Measurements from ENCODE around the gene LYPD5.

Gene LYPD5

GRCh38 chr19:43784981-43785808 is 17.1 kb downstream of the LYPD5 start:
- no peak overlapping the region for H3K27ac ChIP-seq (ENCODE audit: low read length)
- peaks cover 0 to 4% of the 10 kb centered on the region in 2 donors for H3K9me3 ChIP-seq (ENCODE audit: control insufficient read depth in 2 of 2, low read length in 2 of 2)
- H3K4me1 ChIP-seq (ENCODE audit: control insufficient read depth, insufficient read depth, low read length) = peaks cover 7% of the 10 kb centered on the region
- no peaks in the 10 kb centered on the region for H3K36me3 ChIP-seq (ENCODE audit: control insufficient read depth in 2 of 2, insufficient read depth in 2 of 2, low read length in 2 of 2)
- H3K4me3 ChIP-seq (ENCODE audit: low read length in 2 of 2) = no peak overlapping the region
- peaks cover 10 to 14% of the 10 kb centered on the region in 2 donors for H3K27me3 ChIP-seq (ENCODE audit: control insufficient read depth in 1 of 2, insufficient read depth in 2 of 2, low read length in 2 of 2)
- no peak overlapping the region for H3K9ac ChIP-seq (ENCODE audit: low read length in 2 of 2)

GRCh38 chr19:43784241-43784980 is 17.8 kb downstream of the LYPD5 start:
- Histone ChIP-seq H3K4me1 (ENCODE audit: control insufficient read depth, insufficient read depth, low read length) (peaks cover 10% of the 10 kb centered on the region), H3K27ac (ENCODE audit: low read length) (no peak overlapping the region), H3K4me3 (ENCODE audit: low read length in 2 of 2) (no peak overlapping the region)

GRCh38 chr19:43783636-43784035 is 18.6 kb downstream of the LYPD5 start:
- peaks cover 14% of the 10 kb centered on the region for H3K4me1 ChIP-seq (ENCODE audit: control insufficient read depth, insufficient read depth, low read length)
- no peak overlapping the region for H3K27ac ChIP-seq (ENCODE audit: low read length)
- peaks cover 0 to 4% of the 10 kb centered on the region in 2 donors for H3K9me3 ChIP-seq (ENCODE audit: control insufficient read depth in 2 of 2, low read length in 2 of 2)
- no peak overlapping the region for H3K4me3 ChIP-seq (ENCODE audit: low read length in 2 of 2)
- no peak overlapping the region for H3K9ac ChIP-seq (ENCODE audit: low read length in 2 of 2)
- peaks cover 10 to 17% of the 10 kb centered on the region in 2 donors for H3K27me3 ChIP-seq (ENCODE audit: control insufficient read depth in 1 of 2, insufficient read depth in 2 of 2, low read length in 2 of 2)
- H3K36me3 ChIP-seq (ENCODE audit: control insufficient read depth in 2 of 2, insufficient read depth in 2 of 2, low read length in 2 of 2) = no peaks in the 10 kb centered on the region

More at GRCh38 chr19:43784241-43784980, 17.8 kb downstream of the LYPD5 start:
- Histone ChIP-seq H3K9ac (ENCODE audit: low read length in 2 of 2) (no peak overlapping the region), H3K36me3 (ENCODE audit: control insufficient read depth in 2 of 2, insufficient read depth in 2 of 2, low read length in 2 of 2) (no peaks in the 10 kb centered on the region), H3K9me3 (ENCODE audit: control insufficient read depth in 2 of 2, low read length in 2 of 2) (peaks cover 0 to 4% of the 10 kb centered on the region in 2 donors), H3K27me3 (ENCODE audit: control insufficient read depth in 1 of 2, insufficient read depth in 2 of 2, low read length in 2 of 2) (peaks cover 10 to 17% of the 10 kb centered on the region in 2 donors)

- Histone ChIP-seq H3K27me3 (ENCODE audit: control insufficient read depth in 1 of 2, insufficient read depth in 2 of 2, low read length in 2 of 2) (peaks cover 10 to 17% of the 10 kb centered on the region in 2 donors), H3K4me3 (ENCODE audit: low read length in 2 of 2) (no peak overlapping the region), H3K27ac (ENCODE audit: low read length) (no peak overlapping the region)
Measured at GRCh38 chr19:43782689-43783231, 19.5 kb downstream of the LYPD5 start.

GRCh38 chr19:43782311-43782660 is 20.0 kb downstream of the LYPD5 start:
- Histone ChIP-seq H3K4me1 (ENCODE audit: control insufficient read depth, insufficient read depth, low read length) (peaks cover 17% of the 10 kb centered on the region), H3K9me3 (ENCODE audit: control insufficient read depth in 2 of 2, low read length in 2 of 2) (peaks cover 0 to 4% of the 10 kb centered on the region in 2 donors), H3K27me3 (ENCODE audit: control insufficient read depth in 1 of 2, insufficient read depth in 2 of 2, low read length in 2 of 2) (peaks cover 10 to 19% of the 10 kb centered on the region in 2 donors), H3K36me3 (ENCODE audit: control insufficient read depth in 2 of 2, insufficient read depth in 2 of 2, low read length in 2 of 2) (no peaks in the 10 kb centered on the region), H3K9ac (ENCODE audit: low read length in 2 of 2) (no peak overlapping the region), H3K27ac (ENCODE audit: low read length) (no peak overlapping the region), H3K4me3 (ENCODE audit: low read length in 2 of 2) (no peak overlapping the region)

More at GRCh38 chr19:43782689-43783231, 19.5 kb downstream of the LYPD5 start:
- Histone ChIP-seq H3K9me3 (ENCODE audit: control insufficient read depth in 2 of 2, low read length in 2 of 2) (peaks cover 0 to 4% of the 10 kb centered on the region in 2 donors), H3K36me3 (ENCODE audit: control insufficient read depth in 2 of 2, insufficient read depth in 2 of 2, low read length in 2 of 2) (no peaks in the 10 kb centered on the region), H3K9ac (ENCODE audit: low read length in 2 of 2) (no peak overlapping the region), H3K4me1 (ENCODE audit: control insufficient read depth, insufficient read depth, low read length) (peaks cover 17% of the 10 kb centered on the region)

GRCh38 chr19:43781630-43782310 is 20.5 kb downstream of the LYPD5 start:
- no peak overlapping the region for H3K27ac ChIP-seq (ENCODE audit: low read length)
- H3K9me3 ChIP-seq (ENCODE audit: control insufficient read depth in 2 of 2, low read length in 2 of 2) = peaks cover 0 to 2% of the 10 kb centered on the region in 2 donors
- peaks cover 17% of the 10 kb centered on the region for H3K4me1 ChIP-seq (ENCODE audit: control insufficient read depth, insufficient read depth, low read length)
- no peak overlapping the region for H3K4me3 ChIP-seq (ENCODE audit: low read length in 2 of 2)
- peaks cover 10 to 22% of the 10 kb centered on the region in 2 donors for H3K27me3 ChIP-seq (ENCODE audit: control insufficient read depth in 1 of 2, insufficient read depth in 2 of 2, low read length in 2 of 2)
- no peak overlapping the region for H3K9ac ChIP-seq (ENCODE audit: low read length in 2 of 2)
- no peaks in the 10 kb centered on the region for H3K36me3 ChIP-seq (ENCODE audit: control insufficient read depth in 2 of 2, insufficient read depth in 2 of 2, low read length in 2 of 2)

GRCh38 chr19:43780706-43781525 is 21.3 kb downstream of the LYPD5 start, which contains the start of gene KCNN4:
KCNN4 (minus strand) TSS chr19:43780973; CDS start chr19:43780861, 112 bp downstream.
- Histone ChIP-seq H3K4me1 (ENCODE audit: control insufficient read depth, insufficient read depth, low read length) (peaks cover 17% of the 10 kb centered on the region), H3K27ac (ENCODE audit: low read length) (no peak within 1 kb of the TSS), H3K9me3 (ENCODE audit: control insufficient read depth in 2 of 2, low read length in 2 of 2) (no peaks in the 10 kb centered on the region), H3K36me3 (ENCODE audit: control insufficient read depth in 2 of 2, insufficient read depth in 2 of 2, low read length in 2 of 2) (no peaks in the 10 kb centered on the region), H3K27me3 (ENCODE audit: control insufficient read depth in 1 of 2, insufficient read depth in 2 of 2, low read length in 2 of 2) (peaks cover 10 to 26% of the 10 kb centered on the region in 2 donors), H3K4me3 (ENCODE audit: low read length in 2 of 2) (no peak within 1 kb of the TSS), H3K9ac (ENCODE audit: low read length in 2 of 2) (peak within 1 kb of the TSS in 1 of 2 donors; percentile 20)

- no peak overlapping the region for H3K27ac ChIP-seq (ENCODE audit: low read length)
Measured at GRCh38 chr19:43779820-43780219, 22.4 kb downstream of the LYPD5 start.

GRCh38 chr19:43779147-43779819 is 23.0 kb downstream of the LYPD5 start:
- Histone ChIP-seq H3K9me3 (ENCODE audit: control insufficient read depth in 2 of 2, low read length in 2 of 2) (no peaks in the 10 kb centered on the region), H3K36me3 (ENCODE audit: control insufficient read depth in 2 of 2, insufficient read depth in 2 of 2, low read length in 2 of 2) (no peaks in the 10 kb centered on the region), H3K4me1 (ENCODE audit: control insufficient read depth, insufficient read depth, low read length) (peaks cover 15% of the 10 kb centered on the region), H3K27me3 (ENCODE audit: control insufficient read depth in 1 of 2, insufficient read depth in 2 of 2, low read length in 2 of 2) (peaks cover 24 to 30% of the 10 kb centered on the region in 2 donors), H3K9ac (ENCODE audit: low read length in 2 of 2) (peak overlapping the region in 1 of 2 donors; percentile 20), H3K4me3 (ENCODE audit: low read length in 2 of 2) (no peak overlapping the region), H3K27ac (ENCODE audit: low read length) (no peak overlapping the region)

More at GRCh38 chr19:43779820-43780219, 22.4 kb downstream of the LYPD5 start:
- no peaks in the 10 kb centered on the region for H3K9me3 ChIP-seq (ENCODE audit: control insufficient read depth in 2 of 2, low read length in 2 of 2)
- H3K27me3 ChIP-seq (ENCODE audit: control insufficient read depth in 1 of 2, insufficient read depth in 2 of 2, low read length in 2 of 2) = peaks cover 19 to 30% of the 10 kb centered on the region in 2 donors
- H3K9ac ChIP-seq (ENCODE audit: low read length in 2 of 2) = peak overlapping the region in 1 of 2 donors; percentile 20
- peaks cover 14% of the 10 kb centered on the region for H3K4me1 ChIP-seq (ENCODE audit: control insufficient read depth, insufficient read depth, low read length)
- no peak overlapping the region for H3K4me3 ChIP-seq (ENCODE audit: low read length in 2 of 2)
- no peaks in the 10 kb centered on the region for H3K36me3 ChIP-seq (ENCODE audit: control insufficient read depth in 2 of 2, insufficient read depth in 2 of 2, low read length in 2 of 2)

Data from stomach smooth muscle (tissue), 2 donors.